ENCODE measurements around the gene CLEC19A.

Gene CLEC19A

GRCh38 chr16:19288872-19289799 lies 3.6 kb downstream of the CLEC19A start:
- Histone ChIP-seq H3K79me1 (ENCODE audit: low read depth, low read length) (no peaks in the 10 kb centered on the region), H3K27me3 (ENCODE audit: control insufficient read depth in 3 of 3, insufficient read depth in 3 of 3, low read depth in 1 of 3, low read length in 3 of 3) (peaks cover 0 to 5% (median 0%) of the 10 kb centered on the region in 3 experiments), H2BK12ac (ENCODE audit: low read length) (peak overlapping the region; percentile 60), H3K9me3 (replicated peaks in 1 of 2; ENCODE audit: control insufficient read depth in 2 of 2, insufficient read depth in 1 of 2, low read depth in 1 of 2, low read length in 2 of 2) (no peaks in the 10 kb centered on the region), H3K23ac (ENCODE audit: low read depth, low read length, poor library complexity) (no peak overlapping the region), H2BK5ac (ENCODE audit: low read length) (peak overlapping the region; percentile 98), H3K4ac (ENCODE audit: low read length) (no peak overlapping the region), H3K18ac (ENCODE audit: low read length) (peak overlapping the region; percentile 97), H3K4me3 (ENCODE audit: low read length in 2 of 2) (no peak overlapping the region), H3K36me3 (replicated peaks in 1 of 2; ENCODE audit: control insufficient read depth in 2 of 2, insufficient read depth in 2 of 2, low read length in 2 of 2) (no peaks in the 10 kb centered on the region), H3K27ac (replicated peaks; ENCODE audit: low read length) (peak overlapping the region; percentile 99), H2AK5ac (ENCODE audit: low read depth, low read length) (peak overlapping the region; percentile 87), H2AFZ (ENCODE audit: low read length) (peak overlapping the region; percentile 33), H3K4me1 (ENCODE audit: control insufficient read depth in 2 of 2, insufficient read depth in 1 of 2, low read depth in 1 of 2, low read length in 2 of 2) (peaks cover 18 to 57% of the 10 kb centered on the region in 2 donors), H3K14ac (ENCODE audit: low read length) (no peak overlapping the region), H4K8ac (ENCODE audit: low read depth, low read length) (peak overlapping the region; percentile 70), H3K9ac (ENCODE audit: low read depth, low read length, poor library complexity) (no peak overlapping the region), H2BK15ac (ENCODE audit: low read length) (no peak overlapping the region), H4K91ac (ENCODE audit: low read depth, low read length, poor library complexity) (peak overlapping the region; percentile 97), H2BK120ac (ENCODE audit: low read depth, low read length) (peak overlapping the region; percentile 74), H3K4me2 (ENCODE audit: insufficient read depth, low read length, poor library complexity, severe bottlenecking) (peak overlapping the region; percentile 42)
- no CpG with 5 or more reads among the region's 7 CpGs for WGBS, 2 donors (ENCODE audit: extremely low coverage in 2 of 2, insufficient read length in 2 of 2, insufficient replicate concordance in 1 of 2)
- DNase-seq (ENCODE audit: low spot score), result no peak

DNA sequence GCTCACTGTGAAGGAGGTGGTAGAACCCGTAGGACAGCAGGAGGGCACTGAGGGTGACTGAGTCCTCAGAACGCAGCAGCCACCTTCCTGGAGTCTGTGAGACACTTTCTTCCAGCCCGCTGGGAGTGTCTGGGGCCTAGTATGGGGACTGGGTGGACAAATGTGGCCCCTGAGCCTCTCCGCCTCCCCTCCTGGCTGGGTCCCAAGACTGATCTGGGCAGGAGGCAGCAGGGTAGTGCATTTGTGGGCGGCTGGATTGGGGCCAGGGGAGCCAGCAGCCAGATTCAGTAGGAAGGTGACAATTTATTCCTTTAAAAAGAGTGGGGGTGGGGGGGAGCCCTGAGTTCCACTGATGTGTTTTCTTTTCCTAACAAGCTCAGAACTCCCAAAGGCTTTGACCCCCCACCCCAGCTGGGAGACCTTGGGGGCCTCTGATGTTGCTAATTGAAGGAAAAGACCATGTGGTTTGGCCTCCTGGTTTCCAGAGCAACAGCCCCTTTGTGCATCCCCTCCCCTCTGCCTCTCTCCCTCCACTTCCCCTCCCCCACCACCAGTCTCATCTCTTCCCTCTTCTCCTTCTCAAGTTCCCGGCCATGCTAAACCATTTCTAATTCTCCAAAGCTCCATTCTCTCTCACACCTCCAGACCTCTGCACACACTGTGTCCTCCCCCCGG lies 4.4 kb downstream of the CLEC19A start:
- H2BK12ac ChIP-seq (ENCODE audit: low read length), result peak overlapping the region; percentile 60
- peak overlapping the region; percentile 70 for H4K8ac ChIP-seq (ENCODE audit: low read depth, low read length)
- peak overlapping the region; percentile 97 for H4K91ac ChIP-seq (ENCODE audit: low read depth, low read length, poor library complexity)
- no peaks in the 10 kb centered on the region for H3K36me3 ChIP-seq (replicated peaks in 1 of 2; ENCODE audit: control insufficient read depth in 2 of 2, insufficient read depth in 2 of 2, low read length in 2 of 2)
- H2AK5ac ChIP-seq (ENCODE audit: low read depth, low read length), result peak overlapping the region; percentile 87
- peaks cover 0 to 5% (median 0%) of the 10 kb centered on the region in 3 experiments for H3K27me3 ChIP-seq (ENCODE audit: control insufficient read depth in 3 of 3, insufficient read depth in 3 of 3, low read depth in 1 of 3, low read length in 3 of 3)
- peak overlapping the region; percentile 98 for H2BK5ac ChIP-seq (ENCODE audit: low read length)
- H2BK120ac ChIP-seq (ENCODE audit: low read depth, low read length), result peak overlapping the region; percentile 89
- DNase-seq (ENCODE audit: low spot score), result peak; percentile 89
- peak overlapping the region; percentile 97 for H3K18ac ChIP-seq (ENCODE audit: low read length)
- H3K4me2 ChIP-seq (ENCODE audit: insufficient read depth, low read length, poor library complexity, severe bottlenecking), result peak overlapping the region; percentile 42
- H3K4ac ChIP-seq (ENCODE audit: low read length), result peak overlapping the region; percentile 4
- peaks cover 18 to 62% of the 10 kb centered on the region in 2 donors for H3K4me1 ChIP-seq (ENCODE audit: control insufficient read depth in 2 of 2, insufficient read depth in 1 of 2, low read depth in 1 of 2, low read length in 2 of 2)
- H3K9me3 ChIP-seq (replicated peaks in 1 of 2; ENCODE audit: control insufficient read depth in 2 of 2, insufficient read depth in 1 of 2, low read depth in 1 of 2, low read length in 2 of 2), result no peaks in the 10 kb centered on the region
- H3K27ac ChIP-seq (replicated peaks; ENCODE audit: low read length), result peak overlapping the region; percentile 99
- no CpG with 5 or more reads among the region's 7 CpGs for WGBS, 2 donors (ENCODE audit: extremely low coverage in 2 of 2, insufficient read length in 2 of 2, insufficient replicate concordance in 1 of 2)
- H2AFZ ChIP-seq (ENCODE audit: low read length), result peak overlapping the region; percentile 33
- no peak overlapping the region for H3K23ac ChIP-seq (ENCODE audit: low read depth, low read length, poor library complexity)
- H3K4me3 ChIP-seq (ENCODE audit: low read length in 2 of 2), result no peak overlapping the region
- H3K9ac ChIP-seq (ENCODE audit: low read depth, low read length, poor library complexity), result no peak overlapping the region
- no peaks in the 10 kb centered on the region for H3K79me1 ChIP-seq (ENCODE audit: low read depth, low read length)
- H3K14ac ChIP-seq (ENCODE audit: low read length), result no peak overlapping the region
- no peak overlapping the region for H2BK15ac ChIP-seq (ENCODE audit: low read length)

DNA sequence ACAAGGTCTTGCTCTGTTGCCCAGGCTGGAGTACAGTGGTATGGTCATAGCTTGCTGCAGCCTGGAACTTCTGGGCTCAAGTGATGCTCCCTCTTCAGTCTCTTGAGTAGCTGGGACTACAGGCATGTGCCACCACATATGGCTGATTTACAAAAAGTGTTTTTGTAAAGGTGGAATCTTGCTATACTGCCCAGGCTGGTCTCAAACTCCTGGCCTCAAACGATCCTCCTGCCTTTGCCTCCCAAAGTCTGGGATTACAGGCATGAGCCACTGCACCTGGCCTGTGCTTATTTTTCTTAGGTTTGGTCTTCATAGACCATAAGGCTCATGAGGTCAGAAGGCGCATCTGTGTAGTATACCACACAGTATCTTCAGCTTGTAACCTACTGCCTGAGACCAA lies 5.3 kb downstream of the CLEC19A start:
- DNase-seq (ENCODE audit: low spot score), result peak; percentile 14
- Histone ChIP-seq H3K14ac (ENCODE audit: low read length) (no peak overlapping the region), H3K18ac (ENCODE audit: low read length) (peak overlapping the region; percentile 69), H3K36me3 (replicated peaks in 1 of 2; ENCODE audit: control insufficient read depth in 2 of 2, insufficient read depth in 2 of 2, low read length in 2 of 2) (no peaks in the 10 kb centered on the region), H3K4me2 (ENCODE audit: insufficient read depth, low read length, poor library complexity, severe bottlenecking) (no peak overlapping the region), H3K9ac (ENCODE audit: low read depth, low read length, poor library complexity) (no peak overlapping the region), H2BK120ac (ENCODE audit: low read depth, low read length) (peak overlapping the region; percentile 89), H2AK5ac (ENCODE audit: low read depth, low read length) (peak overlapping the region; percentile 76), H3K4me3 (ENCODE audit: low read length in 2 of 2) (no peak overlapping the region), H3K27ac (replicated peaks; ENCODE audit: low read length) (peak overlapping the region; percentile 99), H2AFZ (ENCODE audit: low read length) (no peak overlapping the region), H4K91ac (ENCODE audit: low read depth, low read length, poor library complexity) (peak overlapping the region; percentile 97), H3K4ac (ENCODE audit: low read length) (no peak overlapping the region), H2BK12ac (ENCODE audit: low read length) (no peak overlapping the region), H3K23ac (ENCODE audit: low read depth, low read length, poor library complexity) (no peak overlapping the region), H3K79me1 (ENCODE audit: low read depth, low read length) (no peaks in the 10 kb centered on the region), H4K8ac (ENCODE audit: low read depth, low read length) (no peak overlapping the region), H3K4me1 (ENCODE audit: control insufficient read depth in 2 of 2, insufficient read depth in 1 of 2, low read depth in 1 of 2, low read length in 2 of 2) (peaks cover 18 to 58% of the 10 kb centered on the region in 2 donors), H2BK15ac (ENCODE audit: low read length) (no peak overlapping the region), H3K27me3 (ENCODE audit: control insufficient read depth in 3 of 3, insufficient read depth in 3 of 3, low read depth in 1 of 3, low read length in 3 of 3) (peaks cover 0 to 5% (median 0%) of the 10 kb centered on the region in 3 experiments), H3K9me3 (replicated peaks in 1 of 2; ENCODE audit: control insufficient read depth in 2 of 2, insufficient read depth in 1 of 2, low read depth in 1 of 2, low read length in 2 of 2) (no peaks in the 10 kb centered on the region), H2BK5ac (ENCODE audit: low read length) (peak overlapping the region; percentile 96)
- WGBS, 2 donors (ENCODE audit: extremely low coverage in 2 of 2, insufficient read length in 2 of 2, insufficient replicate concordance in 1 of 2), result no CpG with 5 or more reads among the region's 2 CpGs

- Histone ChIP-seq H3K14ac (ENCODE audit: low read length) (no peak overlapping the region), H3K4me1 (ENCODE audit: control insufficient read depth in 2 of 2, insufficient read depth in 1 of 2, low read depth in 1 of 2, low read length in 2 of 2) (peaks cover 18 to 54% of the 10 kb centered on the region in 2 donors), H3K4me2 (ENCODE audit: insufficient read depth, low read length, poor library complexity, severe bottlenecking) (no peak overlapping the region), H3K4me3 (ENCODE audit: low read length in 2 of 2) (no peak overlapping the region), H3K79me1 (ENCODE audit: low read depth, low read length) (no peaks in the 10 kb centered on the region), H3K4ac (ENCODE audit: low read length) (no peak overlapping the region), H3K23ac (ENCODE audit: low read depth, low read length, poor library complexity) (no peak overlapping the region), H2AK5ac (ENCODE audit: low read depth, low read length) (peak overlapping the region; percentile 76), H2AFZ (ENCODE audit: low read length) (no peak overlapping the region), H3K27ac (replicated peaks; ENCODE audit: low read length) (peak overlapping the region; percentile 99), H3K27me3 (ENCODE audit: control insufficient read depth in 3 of 3, insufficient read depth in 3 of 3, low read depth in 1 of 3, low read length in 3 of 3) (peaks cover 0 to 5% (median 0%) of the 10 kb centered on the region in 3 experiments), H3K18ac (ENCODE audit: low read length) (peak overlapping the region; percentile 69), H2BK15ac (ENCODE audit: low read length) (no peak overlapping the region), H2BK5ac (ENCODE audit: low read length) (peak overlapping the region; percentile 96), H3K9me3 (replicated peaks in 1 of 2; ENCODE audit: control insufficient read depth in 2 of 2, insufficient read depth in 1 of 2, low read depth in 1 of 2, low read length in 2 of 2) (no peaks in the 10 kb centered on the region), H2BK12ac (ENCODE audit: low read length) (no peak overlapping the region), H4K8ac (ENCODE audit: low read depth, low read length) (no peak overlapping the region), H3K36me3 (replicated peaks in 1 of 2; ENCODE audit: control insufficient read depth in 2 of 2, insufficient read depth in 2 of 2, low read length in 2 of 2) (no peaks in the 10 kb centered on the region), H3K9ac (ENCODE audit: low read depth, low read length, poor library complexity) (no peak overlapping the region), H4K91ac (ENCODE audit: low read depth, low read length, poor library complexity) (no peak overlapping the region), H2BK120ac (ENCODE audit: low read depth, low read length) (no peak overlapping the region)
- DNase-seq (ENCODE audit: low spot score), result peak; percentile 95
- no CpG with 5 or more reads among the region's 4 CpGs for WGBS, 2 donors (ENCODE audit: extremely low coverage in 2 of 2, insufficient read length in 2 of 2, insufficient replicate concordance in 1 of 2)
These were observed 5.9 kb downstream of the CLEC19A start for GRCh38 chr16:19291475-19291874.
